ENCODE data around the gene SYNE3.

GRCh38 chr14:95474486-95474885, 42.0 kb downstream of the SYNE3 start:
- TF ChIP-seq CTCF (IDR thresholded peaks at IDR 0.05 in 4 of 5, conservative IDR thresholded peaks at IDR 0.05 in 1 of 5) (no peak), POLR2A (IDR thresholded peaks at IDR 0.05) (no peak)

Measured in gastrocnemius medialis (tissue), 4 donors.